ENCODE measurements around the gene CLASP1.

GRCh38 chr2:121475811-121476571 is 173.3 kb downstream of the CLASP1 start:
- no peak for TF ChIP-seq EZH2 (IDR thresholded peaks at IDR 0.05; ENCODE audit: insufficient read depth, poor library complexity, severe bottlenecking)
- TF ChIP-seq EZH2phosphoT487 (IDR thresholded peaks at IDR 0.05; ENCODE audit: insufficient read depth, low read depth): no peak

All from GM23248 (cell line).